ENCODE results near the gene ACOXL. TPM values are rescaled to one million over a fixed set of nuclear protein-coding genes. Genes with fewer than 3 reads are reported as not detected.

The ACOXL gene
- total and polyA plus RNA-seq, 2 donors: 0.38 to 0.41 TPM

DNA sequence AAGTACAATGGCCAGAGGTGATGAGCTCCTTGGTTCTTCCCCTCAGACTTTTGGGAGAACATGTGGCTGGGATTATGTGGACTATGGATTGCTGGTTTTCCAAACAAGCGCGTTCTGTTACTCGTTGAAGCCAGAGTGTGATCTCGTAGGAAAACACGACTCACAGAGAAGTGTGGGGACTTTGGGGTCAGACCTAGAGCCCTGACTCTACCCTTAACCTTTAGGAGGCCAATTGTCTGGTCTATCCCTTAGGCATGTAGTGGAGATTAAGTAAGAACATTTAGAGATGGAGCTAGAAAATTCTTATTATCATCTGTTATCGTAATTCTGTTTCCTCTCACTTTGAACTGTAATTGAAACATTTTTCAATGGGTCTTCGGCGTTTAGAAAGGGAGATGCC is 424.2 kb downstream of the ACOXL start:
- peaks cover 28 to 44% of the 10 kb centered on the region in 2 donors for H3K4me1 ChIP-seq (ENCODE audit: control insufficient read depth in 2 of 2, insufficient read depth in 2 of 2, low read length in 2 of 2)
- no peak overlapping the region for H3K4me3 ChIP-seq (ENCODE audit: low read length in 2 of 2)
- 96% methylated on average over 8 of the region's 8 CpGs for WGBS
- H3K9me3 ChIP-seq (ENCODE audit: control insufficient read depth in 2 of 2, insufficient read depth in 1 of 2, low read length in 1 of 2): no peaks in the 10 kb centered on the region
- H3K27me3 ChIP-seq (ENCODE audit: control insufficient read depth in 2 of 2, insufficient read depth in 1 of 2, low read length in 1 of 2): no peaks in the 10 kb centered on the region
- no peak for DNase-seq (ENCODE audit: low read depth in 6 of 9, low spot score in 9 of 9)
- H3K36me3 ChIP-seq (ENCODE audit: control insufficient read depth in 2 of 2, insufficient read depth in 2 of 2, low read length in 1 of 2): peaks cover 44 to 72% of the 10 kb centered on the region in 2 donors
- H3K27ac ChIP-seq (ENCODE audit: low read depth in 1 of 2, low read length in 1 of 2): peak overlapping the region; percentile 66 to 94

DNA sequence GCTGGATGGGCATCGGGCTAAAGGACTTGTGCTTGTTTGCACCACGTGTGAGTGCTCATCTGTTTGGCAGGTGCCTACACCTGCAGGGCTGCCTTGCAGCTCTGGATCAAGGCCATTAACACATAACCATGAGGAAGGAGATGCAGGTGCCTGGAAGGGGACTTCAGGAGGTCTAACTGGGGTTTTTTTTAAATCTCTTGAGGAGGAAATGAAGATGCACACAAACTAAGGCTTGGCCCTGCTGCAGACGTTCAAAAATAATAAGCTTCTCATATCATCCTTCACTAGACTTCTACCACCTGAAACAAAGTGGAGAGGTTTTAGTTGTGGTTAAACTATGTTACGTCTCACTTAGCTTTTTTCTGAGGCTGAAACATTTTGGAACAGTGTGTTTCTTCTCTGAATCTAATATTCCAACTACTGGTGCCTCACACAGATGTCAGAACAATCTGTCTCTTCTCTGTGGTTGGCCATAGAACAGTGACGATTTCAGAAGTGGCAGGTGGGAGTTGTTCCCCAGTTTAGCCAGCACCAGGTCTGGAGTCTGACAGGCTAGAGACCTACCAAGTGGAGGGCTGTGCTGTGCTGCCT is 424.8 kb downstream of the ACOXL start:
- H3K27ac ChIP-seq (ENCODE audit: low read depth in 1 of 2, low read length in 1 of 2): peak overlapping the region; percentile 66 to 96

DNA sequence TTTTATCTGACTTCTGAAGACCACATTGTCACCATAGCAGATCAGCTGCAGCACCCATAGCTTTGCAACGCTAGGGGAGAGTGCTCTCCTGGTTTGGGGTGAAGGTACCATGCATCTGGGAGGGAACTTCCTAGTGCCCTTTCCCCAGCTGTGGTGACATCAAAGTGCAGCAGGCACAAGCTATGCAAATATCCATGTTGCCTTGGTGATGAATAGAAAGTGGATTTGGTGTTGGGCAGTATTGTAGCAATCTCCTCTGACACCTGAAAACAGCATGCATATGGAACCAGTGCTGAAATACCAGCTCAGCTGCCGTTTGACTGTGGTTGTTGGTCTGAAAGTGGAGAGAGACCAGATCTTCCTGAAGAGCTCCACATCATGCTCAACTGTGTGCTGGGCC is 425.4 kb downstream of the ACOXL start:
- Histone ChIP-seq H3K36me3 (ENCODE audit: control insufficient read depth in 2 of 2, insufficient read depth in 2 of 2, low read length in 1 of 2) (peaks cover 41 to 71% of the 10 kb centered on the region in 2 donors), H3K4me1 (ENCODE audit: control insufficient read depth in 2 of 2, insufficient read depth in 2 of 2, low read length in 2 of 2) (peaks cover 34 to 47% of the 10 kb centered on the region in 2 donors), H3K9me3 (ENCODE audit: control insufficient read depth in 2 of 2, insufficient read depth in 1 of 2, low read length in 1 of 2) (no peaks in the 10 kb centered on the region), H3K27ac (ENCODE audit: low read depth in 1 of 2, low read length in 1 of 2) (peak overlapping the region; percentile 66 to 96), H3K27me3 (ENCODE audit: control insufficient read depth in 2 of 2, insufficient read depth in 1 of 2, low read length in 1 of 2) (no peaks in the 10 kb centered on the region), H3K4me3 (ENCODE audit: low read length in 2 of 2) (peak overlapping the region in 1 of 2 donors; percentile 14)
- peak in 2 of 9 donors; percentile 20 to 48 for DNase-seq (ENCODE audit: low read depth in 6 of 9, low spot score in 9 of 9)
- WGBS: 32% methylated on average over 2 of the region's 2 CpGs

More for the DNA sequence above, 424.8 kb downstream of the ACOXL start:
- H3K36me3 ChIP-seq (ENCODE audit: control insufficient read depth in 2 of 2, insufficient read depth in 2 of 2, low read length in 1 of 2): peaks cover 43 to 72% of the 10 kb centered on the region in 2 donors
- no peaks in the 10 kb centered on the region for H3K9me3 ChIP-seq (ENCODE audit: control insufficient read depth in 2 of 2, insufficient read depth in 1 of 2, low read length in 1 of 2)
- 16% methylated on average over 5 of the region's 5 CpGs for WGBS
- no peaks in the 10 kb centered on the region for H3K27me3 ChIP-seq (ENCODE audit: control insufficient read depth in 2 of 2, insufficient read depth in 1 of 2, low read length in 1 of 2)
- H3K4me3 ChIP-seq (ENCODE audit: low read length in 2 of 2): peak overlapping the region in 1 of 2 donors; percentile 14
- DNase-seq (ENCODE audit: low read depth in 6 of 9, low spot score in 9 of 9): peak in 8 of 9 donors; percentile 13 to 83 (median 49)
- H3K4me1 ChIP-seq (ENCODE audit: control insufficient read depth in 2 of 2, insufficient read depth in 2 of 2, low read length in 2 of 2): peaks cover 30 to 44% of the 10 kb centered on the region in 2 donors

DNA sequence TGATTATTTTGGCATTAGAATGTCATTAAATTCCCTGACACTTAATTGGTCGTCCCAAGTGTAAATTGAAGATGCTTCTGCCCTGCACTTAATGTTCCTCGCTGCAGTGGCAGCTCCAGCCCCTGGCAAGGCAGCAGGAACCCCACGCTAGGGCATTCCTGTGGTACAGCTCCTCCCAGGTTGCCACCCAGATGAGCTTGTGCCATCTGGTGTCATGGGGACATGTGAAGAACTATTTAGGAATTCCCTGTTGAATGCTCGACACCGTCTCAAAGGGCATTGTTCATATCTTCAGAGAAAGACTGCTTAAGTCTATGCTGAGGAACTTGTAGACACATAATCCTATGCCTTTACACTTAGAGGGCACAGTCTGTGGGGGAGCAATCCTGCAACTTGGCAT is 427.3 kb downstream of the ACOXL start:
- H3K9me3 ChIP-seq (ENCODE audit: control insufficient read depth in 2 of 2, insufficient read depth in 1 of 2, low read length in 1 of 2): no peaks in the 10 kb centered on the region
- DNase-seq (ENCODE audit: low read depth in 6 of 9, low spot score in 9 of 9): no peak
- 98% methylated on average over 5 of the region's 5 CpGs for WGBS
- H3K27me3 ChIP-seq (ENCODE audit: control insufficient read depth in 2 of 2, insufficient read depth in 1 of 2, low read length in 1 of 2): no peaks in the 10 kb centered on the region
- H3K27ac ChIP-seq (ENCODE audit: low read depth in 1 of 2, low read length in 1 of 2): no peak overlapping the region
- H3K4me3 ChIP-seq (ENCODE audit: low read length in 2 of 2): no peak overlapping the region
- peaks cover 39 to 73% of the 10 kb centered on the region in 2 donors for H3K36me3 ChIP-seq (ENCODE audit: control insufficient read depth in 2 of 2, insufficient read depth in 2 of 2, low read length in 1 of 2)
- H3K4me1 ChIP-seq (ENCODE audit: control insufficient read depth in 2 of 2, insufficient read depth in 2 of 2, low read length in 2 of 2): peaks cover 39 to 50% of the 10 kb centered on the region in 2 donors

DNA sequence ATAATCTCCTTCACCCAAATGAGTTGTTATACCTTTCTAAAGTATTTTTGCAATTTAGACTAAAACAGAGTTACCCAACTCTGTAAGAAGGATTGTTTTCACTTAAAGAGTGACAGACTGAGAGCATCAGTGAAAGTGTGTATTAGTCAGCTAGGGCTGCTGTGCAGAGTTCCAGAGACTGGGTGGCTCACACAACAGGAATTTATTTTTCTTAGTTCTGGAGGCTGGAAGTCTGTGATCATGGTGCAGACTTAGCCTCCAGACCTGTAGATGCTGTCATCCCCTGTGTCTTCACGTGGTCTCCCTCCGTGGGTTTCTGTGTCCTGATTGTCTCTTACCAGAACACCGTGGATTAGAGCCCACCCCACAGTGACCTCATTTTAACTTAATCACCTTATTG is 428.4 kb downstream of the ACOXL start:
- Histone ChIP-seq H3K27me3 (ENCODE audit: control insufficient read depth in 2 of 2, insufficient read depth in 1 of 2, low read length in 1 of 2) (no peaks in the 10 kb centered on the region), H3K4me1 (ENCODE audit: control insufficient read depth in 2 of 2, insufficient read depth in 2 of 2, low read length in 2 of 2) (peaks cover 33 to 43% of the 10 kb centered on the region in 2 donors), H3K27ac (ENCODE audit: low read depth in 1 of 2, low read length in 1 of 2) (no peak overlapping the region), H3K36me3 (ENCODE audit: control insufficient read depth in 2 of 2, insufficient read depth in 2 of 2, low read length in 1 of 2) (peaks cover 39 to 73% of the 10 kb centered on the region in 2 donors), H3K9me3 (ENCODE audit: control insufficient read depth in 2 of 2, insufficient read depth in 1 of 2, low read length in 1 of 2) (no peaks in the 10 kb centered on the region), H3K4me3 (ENCODE audit: low read length in 2 of 2) (no peak overlapping the region)
- no peak for DNase-seq (ENCODE audit: low read depth in 6 of 9, low spot score in 9 of 9)
- 97% methylated on average over 3 of the region's 3 CpGs for WGBS

DNA sequence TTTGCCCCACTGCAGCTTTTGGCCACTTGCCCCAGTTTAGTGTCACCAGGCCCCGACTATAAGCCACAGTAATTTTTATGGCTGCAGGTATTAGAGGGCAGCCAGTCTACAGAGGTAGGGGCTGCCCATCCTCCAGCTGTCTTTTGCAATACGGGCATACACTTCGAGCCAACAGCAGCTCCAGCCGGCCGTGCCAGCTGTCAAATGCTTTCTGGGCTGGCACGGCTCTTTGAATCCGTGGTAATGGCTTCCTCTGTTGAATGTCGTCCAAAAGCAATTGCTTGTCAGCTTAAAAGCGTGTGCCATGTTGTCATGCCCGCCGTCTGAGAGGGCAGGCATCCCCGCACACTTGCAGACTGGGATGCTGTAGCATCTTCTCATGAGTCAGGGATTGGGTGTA is 429.6 kb downstream of the ACOXL start:
- DNase-seq (ENCODE audit: low read depth in 6 of 9, low spot score in 9 of 9): no peak
- H3K27ac ChIP-seq (ENCODE audit: low read depth in 1 of 2, low read length in 1 of 2): peak overlapping the region in 1 of 2 donors; percentile 47
- peaks cover 24 to 31% of the 10 kb centered on the region in 2 donors for H3K4me1 ChIP-seq (ENCODE audit: control insufficient read depth in 2 of 2, insufficient read depth in 2 of 2, low read length in 2 of 2)
- no peaks in the 10 kb centered on the region for H3K9me3 ChIP-seq (ENCODE audit: control insufficient read depth in 2 of 2, insufficient read depth in 1 of 2, low read length in 1 of 2)
- H3K4me3 ChIP-seq (ENCODE audit: low read length in 2 of 2): no peak overlapping the region
- 88% methylated on average over 12 of the region's 12 CpGs for WGBS
- no peaks in the 10 kb centered on the region for H3K27me3 ChIP-seq (ENCODE audit: control insufficient read depth in 2 of 2, insufficient read depth in 1 of 2, low read length in 1 of 2)
- peaks cover 47 to 74% of the 10 kb centered on the region in 2 donors for H3K36me3 ChIP-seq (ENCODE audit: control insufficient read depth in 2 of 2, insufficient read depth in 2 of 2, low read length in 1 of 2)

DNA sequence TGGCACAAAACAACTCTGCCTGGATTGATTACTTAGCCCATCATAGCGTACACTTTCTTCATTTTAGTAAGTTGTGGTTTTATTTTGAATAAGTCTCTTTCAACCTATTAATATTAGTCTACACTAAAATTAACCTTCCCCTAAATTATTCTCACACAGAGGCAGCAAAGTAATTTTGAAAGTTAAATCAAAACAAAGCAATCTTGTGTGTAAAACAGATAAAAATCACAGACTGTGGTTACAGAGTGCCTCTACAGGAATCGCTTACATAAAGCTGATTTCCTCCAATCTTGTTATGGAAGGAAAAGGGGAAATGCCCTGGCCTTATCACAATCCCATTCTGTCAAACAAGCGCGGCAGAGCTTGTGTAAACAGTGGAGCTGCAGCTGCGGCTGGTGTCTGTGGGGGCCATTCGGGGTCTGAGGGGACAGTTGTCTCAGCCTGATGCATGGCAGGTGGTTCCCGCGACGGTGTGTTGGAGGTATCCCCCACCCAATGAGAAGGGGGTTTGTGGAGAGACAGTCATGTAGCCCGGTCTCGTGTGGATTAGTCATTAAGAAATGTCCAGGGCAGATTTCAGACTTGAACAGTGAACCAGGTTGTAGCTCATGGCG is 430.5 kb downstream of the ACOXL start:
- Histone ChIP-seq H3K27ac (ENCODE audit: low read depth in 1 of 2, low read length in 1 of 2) (no peak overlapping the region), H3K4me1 (ENCODE audit: control insufficient read depth in 2 of 2, insufficient read depth in 2 of 2, low read length in 2 of 2) (peaks cover 20 to 29% of the 10 kb centered on the region in 2 donors), H3K27me3 (ENCODE audit: control insufficient read depth in 2 of 2, insufficient read depth in 1 of 2, low read length in 1 of 2) (no peaks in the 10 kb centered on the region), H3K36me3 (ENCODE audit: control insufficient read depth in 2 of 2, insufficient read depth in 2 of 2, low read length in 1 of 2) (peaks cover 51 to 80% of the 10 kb centered on the region in 2 donors), H3K9me3 (ENCODE audit: control insufficient read depth in 2 of 2, insufficient read depth in 1 of 2, low read length in 1 of 2) (no peaks in the 10 kb centered on the region), H3K4me3 (ENCODE audit: low read length in 2 of 2) (no peak overlapping the region)
- DNase-seq (ENCODE audit: low read depth in 6 of 9, low spot score in 9 of 9): peak in 1 of 9 donors; percentile 30
- 17% methylated on average over 12 of the region's 12 CpGs for WGBS

DNA sequence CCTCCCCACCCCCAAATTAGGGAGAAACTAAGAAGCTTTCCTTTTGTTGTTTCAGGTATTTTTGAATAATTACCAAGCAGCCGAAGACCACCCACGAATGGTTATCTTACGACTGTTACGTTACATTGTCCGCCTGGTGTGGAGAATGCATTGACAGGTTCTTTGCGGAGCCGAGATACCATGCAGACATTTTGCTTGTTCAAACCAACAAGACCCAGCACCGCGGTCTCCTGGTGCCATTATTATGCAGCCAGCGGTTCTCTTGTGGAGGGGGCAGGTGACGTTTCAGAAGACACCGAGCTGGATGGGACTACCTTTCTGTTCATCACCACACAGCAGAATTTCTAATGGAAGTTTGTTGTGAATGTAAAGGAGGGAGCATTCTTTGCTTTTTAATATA is 431.7 kb downstream of the ACOXL start:
- 97% methylated on average over 12 of the region's 12 CpGs for WGBS
- DNase-seq (ENCODE audit: low read depth in 6 of 9, low spot score in 9 of 9): no peak
- no peaks in the 10 kb centered on the region for H3K9me3 ChIP-seq (ENCODE audit: control insufficient read depth in 2 of 2, insufficient read depth in 1 of 2, low read length in 1 of 2)
- peaks cover 16 to 24% of the 10 kb centered on the region in 2 donors for H3K4me1 ChIP-seq (ENCODE audit: control insufficient read depth in 2 of 2, insufficient read depth in 2 of 2, low read length in 2 of 2)
- no peak overlapping the region for H3K27ac ChIP-seq (ENCODE audit: low read depth in 1 of 2, low read length in 1 of 2)
- H3K4me3 ChIP-seq (ENCODE audit: low read length in 2 of 2): no peak overlapping the region
- H3K27me3 ChIP-seq (ENCODE audit: control insufficient read depth in 2 of 2, insufficient read depth in 1 of 2, low read length in 1 of 2): no peaks in the 10 kb centered on the region
- H3K36me3 ChIP-seq (ENCODE audit: control insufficient read depth in 2 of 2, insufficient read depth in 2 of 2, low read length in 1 of 2): peaks cover 51 to 74% of the 10 kb centered on the region in 2 donors

DNA sequence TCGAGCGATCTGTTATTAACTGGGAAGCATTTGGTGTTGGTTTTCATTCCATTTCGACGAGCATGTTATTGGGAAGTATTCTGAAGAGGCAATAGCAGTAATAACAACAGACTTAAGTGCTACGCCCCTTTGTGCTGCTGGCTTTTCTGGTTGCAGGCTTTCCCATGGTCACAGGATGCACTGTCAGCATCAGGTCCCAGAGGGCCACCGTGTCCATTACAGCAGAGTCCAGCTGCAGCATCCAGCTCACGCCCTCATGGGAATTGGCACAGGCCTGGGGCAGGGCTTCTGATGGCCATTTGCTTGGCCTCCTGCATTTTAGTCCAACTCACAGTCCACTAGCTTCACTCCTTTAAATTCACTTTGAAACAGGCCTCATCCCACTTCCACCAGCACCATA is 432.7 kb downstream of the ACOXL start:
- H3K36me3 ChIP-seq (ENCODE audit: control insufficient read depth in 2 of 2, insufficient read depth in 2 of 2, low read length in 1 of 2): peaks cover 42 to 64% of the 10 kb centered on the region in 2 donors
- DNase-seq (ENCODE audit: low read depth in 6 of 9, low spot score in 9 of 9): no peak
- peaks cover 16 to 17% of the 10 kb centered on the region in 2 donors for H3K4me1 ChIP-seq (ENCODE audit: control insufficient read depth in 2 of 2, insufficient read depth in 2 of 2, low read length in 2 of 2)
- H3K9me3 ChIP-seq (ENCODE audit: control insufficient read depth in 2 of 2, insufficient read depth in 1 of 2, low read length in 1 of 2): no peaks in the 10 kb centered on the region
- no peaks in the 10 kb centered on the region for H3K27me3 ChIP-seq (ENCODE audit: control insufficient read depth in 2 of 2, insufficient read depth in 1 of 2, low read length in 1 of 2)
- no peak overlapping the region for H3K27ac ChIP-seq (ENCODE audit: low read depth in 1 of 2, low read length in 1 of 2)
- H3K4me3 ChIP-seq (ENCODE audit: low read length in 2 of 2): no peak overlapping the region
- 96% methylated on average over 7 of the region's 7 CpGs for WGBS
